Right lobe of liver (tissue), 4 donors: ENCODE results near the gene GID8.

Experiments used
- POLR2A ChIP-seq: fragments of 450-650 bp; IDR thresholded peaks from one replicate; pipeline ENCODE4 v1.6.1; 2017; ENCODE audit warnings: antibody characterized with exemption, mild to moderate bottlenecking
- TF ChIP-seq, protein P1 (sequence below), 4 donors: fragments of 200-600 bp in 3 of 4; fragments of 450-650 bp in 1 of 4; IDR thresholded peaks; one replicate each; pipeline versions ENCODE4 v1.5.1 to v1.8.0; 2016 to 2022; ENCODE audit warnings: antibody characterized with exemption in 4 of 4, mild to moderate bottlenecking in 2 of 4
- donor health status: DM: no; HTN: no; CAD: no.
- donor health status: DM: no; HTN: no; CAD: no.
- donor health status: DM: no; HTN: yes; CAD: no.

DNA sequence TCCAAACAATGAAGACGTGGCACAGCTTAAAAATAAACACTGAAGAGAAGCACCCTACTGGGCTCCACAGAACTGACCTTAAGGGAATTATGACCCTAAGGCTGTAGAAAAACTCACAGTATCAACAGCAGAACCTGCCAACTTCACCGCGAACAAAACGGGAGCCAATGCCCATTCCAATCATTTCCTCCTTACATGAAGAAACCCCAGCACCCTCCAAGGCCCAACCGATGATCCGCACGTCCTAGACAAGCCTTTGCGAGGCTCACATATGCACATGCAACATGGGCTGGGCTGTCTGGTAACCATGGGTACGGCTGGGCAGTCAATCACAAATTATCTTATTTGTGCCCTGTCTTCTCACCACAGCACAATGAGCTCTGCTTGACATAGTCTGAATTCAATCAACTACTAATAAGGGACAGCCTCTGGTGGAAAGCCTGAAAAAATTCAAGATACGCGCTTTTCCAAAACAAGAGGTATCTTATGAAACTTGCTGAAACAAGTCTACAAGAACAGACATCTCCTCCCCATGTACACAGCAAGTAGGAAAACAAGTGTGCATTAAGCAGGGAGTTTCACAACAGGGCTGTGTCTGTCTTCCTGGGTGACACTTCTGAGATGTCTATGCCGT lies 13.4 kb upstream of the GID8 start:
- TF ChIP-seq, protein P1, sequence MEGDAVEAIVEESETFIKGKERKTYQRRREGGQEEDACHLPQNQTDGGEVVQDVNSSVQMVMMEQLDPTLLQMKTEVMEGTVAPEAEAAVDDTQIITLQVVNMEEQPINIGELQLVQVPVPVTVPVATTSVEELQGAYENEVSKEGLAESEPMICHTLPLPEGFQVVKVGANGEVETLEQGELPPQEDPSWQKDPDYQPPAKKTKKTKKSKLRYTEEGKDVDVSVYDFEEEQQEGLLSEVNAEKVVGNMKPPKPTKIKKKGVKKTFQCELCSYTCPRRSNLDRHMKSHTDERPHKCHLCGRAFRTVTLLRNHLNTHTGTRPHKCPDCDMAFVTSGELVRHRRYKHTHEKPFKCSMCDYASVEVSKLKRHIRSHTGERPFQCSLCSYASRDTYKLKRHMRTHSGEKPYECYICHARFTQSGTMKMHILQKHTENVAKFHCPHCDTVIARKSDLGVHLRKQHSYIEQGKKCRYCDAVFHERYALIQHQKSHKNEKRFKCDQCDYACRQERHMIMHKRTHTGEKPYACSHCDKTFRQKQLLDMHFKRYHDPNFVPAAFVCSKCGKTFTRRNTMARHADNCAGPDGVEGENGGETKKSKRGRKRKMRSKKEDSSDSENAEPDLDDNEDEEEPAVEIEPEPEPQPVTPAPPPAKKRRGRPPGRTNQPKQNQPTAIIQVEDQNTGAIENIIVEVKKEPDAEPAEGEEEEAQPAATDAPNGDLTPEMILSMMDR (IDR thresholded peaks at IDR 0.05) = no peak
- TF ChIP-seq POLR2A = no peak
